ENCODE results near the gene ACOX1. TPM values are rescaled to one million over a fixed set of nuclear protein-coding genes. Genes with fewer than 3 reads are reported as not detected.
"Not testable (repeated sequence)": the region's sequence is repeated elsewhere in the genome, so short reads cannot be mapped to it uniquely, and the experiment has no call there.

Gene ACOX1
- total and polyA plus RNA-seq, 8 donors: 11.9 to 133 (median 29.8) TPM

- WGBS, 5 donors: 30 to 40% (median 34%) methylated on average over 9 of the region's 9 CpGs
- H3K9me3 ChIP-seq: no peaks in the 10 kb centered on the region
- no peaks in the 10 kb centered on the region for H3K27me3 ChIP-seq
- H3K4me1 ChIP-seq: peaks cover 18 to 81% (median 55%) of the 10 kb centered on the region in 4 donors
- H3K36me3 ChIP-seq: peaks cover 3 to 26% (median 21%) of the 10 kb centered on the region in 4 donors
- H3K4me3 ChIP-seq: peak overlapping the region in 2 of 4 donors; percentile 28 to 72
- H3K27ac ChIP-seq: peak overlapping the region in 4 of 5 donors; percentile 47 to 95 (median 52)
- intact Hi-C loops (cut with DNase I; ENCODE audit: low total_unique reads): no loop called here
- peak in 1 of 2 donors; percentile 58 for DNase-seq
- TF ChIP-seq CTCF (IDR thresholded peaks at IDR 0.05): no peak
- TF ChIP-seq POLR2AphosphoS5 (IDR thresholded peaks at IDR 0.05): peak in 1 of 3 donors; percentile 12
- no peak for TF ChIP-seq POLR2A (IDR thresholded peaks at IDR 0.05)
- no peak for TF ChIP-seq EP300 (IDR thresholded peaks at IDR 0.05)
These were observed 2.7 kb downstream of the ACOX1 start for GRCh38 chr17:75976175-75976848.

- Histone ChIP-seq H3K27ac (peak overlapping the region; percentile 23 to 95 (median 47)), H3K9me3 (no peaks in the 10 kb centered on the region), H3K4me3 (peak overlapping the region in 2 of 4 donors; percentile 28 to 72), H3K27me3 (no peaks in the 10 kb centered on the region), H3K4me1 (peaks cover 18 to 81% (median 52%) of the 10 kb centered on the region in 4 donors), H3K36me3 (peaks cover 4 to 31% (median 27%) of the 10 kb centered on the region in 4 donors)
- intact Hi-C loops (cut with DNase I; ENCODE audit: low total_unique reads): no loop called here
- WGBS, 5 donors: 28 to 56% (median 36%) methylated on average over 5 of the region's 5 CpGs
- TF ChIP-seq POLR2AphosphoS5 (IDR thresholded peaks at IDR 0.05) (no peak), CTCF (IDR thresholded peaks at IDR 0.05) (no peak), POLR2A (IDR thresholded peaks at IDR 0.05) (no peak), EP300 (IDR thresholded peaks at IDR 0.05) (no peak)
- no peak for DNase-seq
These were observed 3.2 kb downstream of the ACOX1 start for GRCh38 chr17:75975757-75976174.

GRCh38 chr17:75975187-75975586 lies 3.8 kb downstream of the ACOX1 start:
- Histone ChIP-seq H3K27ac (peak overlapping the region in 3 of 5 donors; percentile 47 to 95 (median 57)), H3K4me1 (peaks cover 17 to 81% (median 49%) of the 10 kb centered on the region in 4 donors), H3K36me3 (peaks cover 4 to 35% (median 28%) of the 10 kb centered on the region in 4 donors)
- H3K27me3 ChIP-seq; intact Hi-C loops (cut with DNase I; ENCODE audit: low total_unique reads); DNase-seq; H3K4me3 ChIP-seq; H3K9me3 ChIP-seq: not testable (repeated sequence)
- 86 to 97% (median 96%) methylated on average over 6 of the region's 6 CpGs for WGBS, 5 donors

GRCh38 chr17:75970626-75971025 lies 8.3 kb downstream of the ACOX1 start:
- Histone ChIP-seq H3K4me1 (peaks cover 6 to 74% (median 19%) of the 10 kb centered on the region in 4 donors), H3K27ac (peak overlapping the region in 3 of 5 donors; percentile 32 to 69 (median 63)), H3K9me3 (no peaks in the 10 kb centered on the region), H3K27me3 (no peaks in the 10 kb centered on the region), H3K36me3 (peaks cover 7 to 64% (median 51%) of the 10 kb centered on the region in 4 donors), H3K4me3 (no peak overlapping the region)
- intact Hi-C loops (cut with DNase I; ENCODE audit: low total_unique reads): no loop called here
- WGBS, 5 donors: 50 to 82% (median 68%) methylated on average over 7 of the region's 7 CpGs
- DNase-seq: no peak
- TF ChIP-seq CTCF (IDR thresholded peaks at IDR 0.05) (no peak), POLR2A (IDR thresholded peaks at IDR 0.05) (no peak), EP300 (IDR thresholded peaks at IDR 0.05) (no peak), POLR2AphosphoS5 (IDR thresholded peaks at IDR 0.05) (no peak)

Data from stomach (tissue), 9 donors.